PC-3 (cell line): ENCODE measurements around the gene ASB18. TPM values are rescaled to one million over a fixed set of nuclear protein-coding genes. Genes with fewer than 3 reads are reported as not detected.

Experiments
- ATAC-seq: fragments of 200-7000 bp; cut with Tn5 transposase; 2 replicates; pipeline ENCODE4 v1.9.1; 2020; ENCODE audit warnings: mild to moderate bottlenecking, moderate library complexity
- BruUV-seq: library from RNA; stranded (reverse); fragments of 400-500 nt; replicated peaks from 2 replicates; lab custom pipeline; 2021; lab: Mats Ljungman, UMichigan
- CTCF ChIA-PET: fragments of 300-600 bp; sonication (Branson Sonifier 250); formaldehyde crosslinking; loops from one replicate; lab custom pipeline; 2022; ENCODE audit warnings: antibody characterized with exemption; lab: Charles Lee
- POLR2A ChIA-PET: fragments of 300-600 bp; sonication (Branson Sonifier 250); formaldehyde crosslinking; loops from one replicate; lab custom pipeline; 2022; ENCODE audit warnings: antibody characterized with exemption; ENCODE audit not compliant: unreplicated experiment; lab: Charles Lee
- DNase-seq: peaks from one replicate; pipeline ENCODE4 v3.0.0-alpha.2; 2015
- H2AFZ ChIP-seq: fragments of 300-600 bp; sonication (generic); 2 replicates; pipeline ENCODE4 v1.6.0; 2016; ENCODE audit warnings: antibody characterized with exemption, low read length
- H3F3A ChIP-seq: fragments of 300-600 bp; sonication (generic); one replicate; pipeline ENCODE4 v1.6.0; 2017; ENCODE audit warnings: antibody characterized with exemption, low read length, control low read depth, mild to moderate bottlenecking; ENCODE audit not compliant: unreplicated experiment
- H3K27ac ChIP-seq: fragments of 300-600 bp; sonication (generic); 2 replicates; pipeline ENCODE4 v1.5.1; 2016; ENCODE audit warnings: mild to moderate bottlenecking, low read length
- H3K27me3 ChIP-seq: fragments of 300-600 bp; sonication (generic); 2 replicates; pipeline ENCODE4 v1.6.1; 2016; ENCODE audit warnings: low read length, mixed read lengths
- H3K36me3 ChIP-seq: fragments of 300-600 bp; sonication (generic); 2 replicates; pipeline ENCODE4 v1.6.1; 2016; ENCODE audit warnings: low read depth, mixed run types, low read length, mixed read lengths
- H3K4me1 ChIP-seq: fragments of 300-600 bp; sonication (generic); 2 replicates; pipeline ENCODE4 v1.5.1; 2016; ENCODE audit warnings: low read length; ENCODE audit not compliant: insufficient read depth
- H3K4me2 ChIP-seq: fragments of 300-600 bp; sonication (generic); 2 replicates; pipeline ENCODE4 v1.6.0; 2016; ENCODE audit warnings: low read length
- H3K4me3 ChIP-seq: fragments of 300-600 bp; sonication (generic); 2 replicates; pipeline ENCODE4 v1.5.1; 2016; ENCODE audit warnings: mild to moderate bottlenecking, low read length, mixed read lengths
- H3K79me2 ChIP-seq: fragments of 300-600 bp; sonication (generic); 2 replicates; pipeline ENCODE4 v1.6.1; 2017; ENCODE audit warnings: low read length, mixed read lengths
- H3K9ac ChIP-seq: fragments of 300-600 bp; sonication (generic); 2 replicates; pipeline ENCODE4 v1.6.0; 2016; ENCODE audit warnings: mild to moderate bottlenecking, low read length
- H3K9me2 ChIP-seq: fragments of 300-600 bp; sonication (generic); replicated peaks from 2 replicates; pipeline ENCODE4 v1.6.1; 2016; ENCODE audit warnings: mixed run types, low read length, mixed read lengths
- H3K9me3 ChIP-seq: fragments of 300-600 bp; sonication (generic); 2 replicates; pipeline ENCODE4 v1.6.1; 2016; ENCODE audit warnings: low read length, mixed read lengths
- H4K20me1 ChIP-seq: fragments of 300-600 bp; sonication (generic); 2 replicates; pipeline ENCODE4 v1.6.1; 2016; ENCODE audit warnings: low read length, mixed read lengths
- CTCF ChIP-seq: fragments of 300-600 bp; sonication (generic); conservative IDR thresholded peaks from 2 replicates; pipeline ENCODE4 v1.5.1; 2017; ENCODE audit warnings: antibody characterized with exemption, low read depth, mild to moderate bottlenecking, low read length
- EZH2 ChIP-seq: fragments of 300-600 bp; sonication (generic); IDR thresholded peaks from one replicate; pipeline ENCODE4 v1.6.1; 2017; ENCODE audit warnings: antibody characterized with exemption, mild to moderate bottlenecking, low read length; ENCODE audit not compliant: unreplicated experiment
- EZH2phosphoT487 ChIP-seq: fragments of 300-600 bp; sonication (generic); IDR thresholded peaks from 2 replicates; pipeline ENCODE4 v1.6.1; 2018; ENCODE audit warnings: mild to moderate bottlenecking, antibody characterized with exemption, low read length, borderline replicate concordance
- intact Hi-C: fragments of 100-400 bp; cut with micrococcal nuclease; formaldehyde crosslinking; loops from 2 replicates; pipeline ENCODE4 v1.9.0; 2023
- total RNA-seq: library from RNA; depleted of rRNA; stranded (reverse); fragments of >200 nt; gene quantifications from 2 replicates; pipeline ENCODE4 v1.2.3, GENCODE V29; 2014

The ASB18 gene
- total RNA-seq, 1 experiment from 2014 or later: 0.15 TPM

- POLR2A ChIA-PET: interaction anchor here (0.5 to 1.0 kb wide), 2 partner anchors 24 to 142 kb away, joined by 3 read pairs; no protein-coding TSS in a partner anchor
- H3K4me3 ChIP-seq: no peak overlapping the region
- ATAC-seq (peak; percentile 79), DNase-seq (peak; percentile 73)
- H3K9me3 ChIP-seq: no peaks in the 10 kb centered on the region
- H4K20me1 ChIP-seq: no peaks in the 10 kb centered on the region
- no peaks in the 10 kb centered on the region for H3K27me3 ChIP-seq
- TF ChIP-seq EZH2phosphoT487: no peak
- no peak for TF ChIP-seq EZH2
- TF ChIP-seq CTCF: no peak
- H2AFZ ChIP-seq: peak overlapping the region; percentile 59; the same call in 1 of the 2 replicates
- no peaks in the 10 kb centered on the region for H3F3A ChIP-seq
- no peaks in the 10 kb centered on the region for H3K9me2 ChIP-seq
- no peaks in the 10 kb centered on the region for H3K79me2 ChIP-seq
- intact Hi-C loops: loop anchor here (1.0 kb wide), 1 partner anchor 27 kb away; no protein-coding TSS in a partner anchor
- CTCF ChIA-PET: interaction anchor here (0.6 kb wide), 3 partner anchors 368 to 1078 kb away, joined by 3 to 4 read pairs (median 3); no protein-coding TSS in a partner anchor
- no peaks in the 10 kb centered on the region for H3K36me3 ChIP-seq
- H3K4me1 ChIP-seq: peaks cover 8% of the 10 kb centered on the region
- H3K4me2 ChIP-seq: 0 out of 2 replicates have a peak overlapping the region, but pooled peaks have one; percentile 3
- H3K9ac ChIP-seq: peak overlapping the region; percentile 50
- TSS peak; percentile 91 for BruUV-seq
- H3K27ac ChIP-seq: peak overlapping the region; percentile 84
These were observed 44.9 kb upstream of the ASB18 start for GRCh38 chr2:236308855-236309668.

GRCh38 chr2:236307641-236308040 is 43.4 kb upstream of the ASB18 start:
- no TSS peak for BruUV-seq
- peaks cover 6% of the 10 kb centered on the region; the same call in 1 of the 2 replicates for H3K9me2 ChIP-seq
- no peaks in the 10 kb centered on the region for H3F3A ChIP-seq
- H4K20me1 ChIP-seq: no peaks in the 10 kb centered on the region
- no peak for DNase-seq
- H3K9me3 ChIP-seq: no peaks in the 10 kb centered on the region
- ChIA-PET POLR2A (no interaction called here), CTCF (no interaction called here)
- H3K79me2 ChIP-seq: no peaks in the 10 kb centered on the region
- H3K36me3 ChIP-seq: no peaks in the 10 kb centered on the region
- TF ChIP-seq EZH2phosphoT487: no peak
- no peak for TF ChIP-seq EZH2
- TF ChIP-seq CTCF: no peak
- no peak overlapping the region for H3K9ac ChIP-seq
- ATAC-seq: no peak
- no peak overlapping the region for H3K4me3 ChIP-seq
- peaks cover 8% of the 10 kb centered on the region for H3K4me1 ChIP-seq
- H3K27ac ChIP-seq: no peak overlapping the region
- intact Hi-C loops: no loop called here
- H2AFZ ChIP-seq: no peak overlapping the region
- no peak overlapping the region for H3K4me2 ChIP-seq
- no peaks in the 10 kb centered on the region for H3K27me3 ChIP-seq
